ENCODE measurements around the gene KRT31. TPM values are rescaled to one million over a fixed set of nuclear protein-coding genes. Genes with fewer than 3 reads are reported as not detected.

The KRT31 gene
- total and polyA plus RNA-seq, 2 donors (not counting 1 experiment from before 2014, with no cell fraction given): not detected

DNA sequence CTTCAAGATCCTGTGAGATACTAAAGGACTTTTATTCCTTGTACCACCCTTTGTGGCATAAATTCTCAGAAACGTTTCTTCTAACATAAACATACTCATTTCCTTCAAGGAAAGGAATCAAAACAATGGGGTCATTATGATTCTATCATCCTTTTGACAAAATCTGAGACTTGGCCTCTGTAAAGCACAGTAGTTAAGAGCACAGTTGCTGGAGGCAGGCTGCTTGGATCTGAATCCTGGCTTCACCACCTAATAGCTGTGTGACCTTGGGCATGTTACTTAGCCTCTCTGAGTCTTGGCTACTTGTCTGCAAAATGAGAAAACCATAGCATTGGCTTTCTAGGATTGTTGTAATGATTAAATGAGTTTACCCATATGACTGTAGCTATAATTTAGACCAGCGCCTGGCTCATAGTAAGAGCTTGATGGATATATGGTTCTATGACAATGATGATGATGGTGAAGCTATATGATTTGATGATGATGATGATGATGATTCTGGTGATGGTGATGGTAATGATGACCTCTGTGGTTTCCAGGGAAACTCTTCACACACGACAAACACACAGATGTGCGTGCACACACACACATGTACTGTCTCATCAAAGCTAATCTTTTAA, 6.1 kb upstream of the KRT31 start:
- TF ChIP-seq, protein P1, sequence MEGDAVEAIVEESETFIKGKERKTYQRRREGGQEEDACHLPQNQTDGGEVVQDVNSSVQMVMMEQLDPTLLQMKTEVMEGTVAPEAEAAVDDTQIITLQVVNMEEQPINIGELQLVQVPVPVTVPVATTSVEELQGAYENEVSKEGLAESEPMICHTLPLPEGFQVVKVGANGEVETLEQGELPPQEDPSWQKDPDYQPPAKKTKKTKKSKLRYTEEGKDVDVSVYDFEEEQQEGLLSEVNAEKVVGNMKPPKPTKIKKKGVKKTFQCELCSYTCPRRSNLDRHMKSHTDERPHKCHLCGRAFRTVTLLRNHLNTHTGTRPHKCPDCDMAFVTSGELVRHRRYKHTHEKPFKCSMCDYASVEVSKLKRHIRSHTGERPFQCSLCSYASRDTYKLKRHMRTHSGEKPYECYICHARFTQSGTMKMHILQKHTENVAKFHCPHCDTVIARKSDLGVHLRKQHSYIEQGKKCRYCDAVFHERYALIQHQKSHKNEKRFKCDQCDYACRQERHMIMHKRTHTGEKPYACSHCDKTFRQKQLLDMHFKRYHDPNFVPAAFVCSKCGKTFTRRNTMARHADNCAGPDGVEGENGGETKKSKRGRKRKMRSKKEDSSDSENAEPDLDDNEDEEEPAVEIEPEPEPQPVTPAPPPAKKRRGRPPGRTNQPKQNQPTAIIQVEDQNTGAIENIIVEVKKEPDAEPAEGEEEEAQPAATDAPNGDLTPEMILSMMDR (IDR thresholded peaks at IDR 0.05): no peak
- Histone ChIP-seq H3K9ac (ENCODE audit: low read length) (no peak overlapping the region), H2AFZ (ENCODE audit: insufficient read depth, low read depth, low read length, poor library complexity, severe bottlenecking) (no peak overlapping the region), H3K9me3 (ENCODE audit: control extremely low read depth in 1 of 3, control insufficient read depth in 2 of 3, insufficient read depth in 1 of 3, low read length in 2 of 3) (no peaks in the 10 kb centered on the region), H3K4me1 (ENCODE audit: control insufficient read depth in 2 of 2, insufficient read depth in 2 of 2, low read length in 2 of 2) (no peaks in the 10 kb centered on the region), H3K27me3 (replicated peaks in 1 of 4; ENCODE audit: control extremely low read depth in 1 of 4, control insufficient read depth in 3 of 4, insufficient read depth in 4 of 4, low read length in 3 of 4) (peaks cover 0 to 11% (median 1%) of the 10 kb centered on the region in 4 experiments), H3K4me2 (replicated peaks; ENCODE audit: low read depth, low read length, poor library complexity, severe bottlenecking) (no peak overlapping the region), H4K20me1 (ENCODE audit: control insufficient read depth, insufficient read depth, low read length, poor library complexity, severe bottlenecking) (no peaks in the 10 kb centered on the region), H3K4me3 (ENCODE audit: control extremely low read depth in 1 of 5, extremely low read depth in 1 of 5, insufficient read depth in 1 of 5, low read depth in 2 of 5, low read length in 4 of 5) (no peak overlapping the region), H3K79me2 (ENCODE audit: control insufficient read depth, insufficient read depth, low read length) (no peaks in the 10 kb centered on the region), H3K36me3 (replicated peaks in 1 of 2; ENCODE audit: control extremely low read depth in 1 of 2, control insufficient read depth in 1 of 2, extremely low read depth in 1 of 2, insufficient read depth in 2 of 2, low read length in 1 of 2) (no peaks in the 10 kb centered on the region), H3K27ac (ENCODE audit: low read length in 2 of 2) (no peak overlapping the region)
- ATAC-seq (ENCODE audit: low read depth): no peak
- POLR2A ChIA-PET: no interaction called here
- Mint-ChIP-seq H3K4me3 (no peak overlapping the region), H3K4me1 (no peaks in the 10 kb centered on the region), H3K27me3 (peaks cover 38% of the 10 kb centered on the region), H3K9me3 (ENCODE audit: insufficient read depth) (no peaks in the 10 kb centered on the region), H3K27ac (no peak overlapping the region)
- WGBS (ENCODE audit: insufficient coverage): 100% methylated on average over 1 of the region's 4 CpGs
- no peak for DNase-seq
- intact Hi-C loops (cut with micrococcal nuclease): no loop called here
- CTCF ChIA-PET: no interaction called here

DNA sequence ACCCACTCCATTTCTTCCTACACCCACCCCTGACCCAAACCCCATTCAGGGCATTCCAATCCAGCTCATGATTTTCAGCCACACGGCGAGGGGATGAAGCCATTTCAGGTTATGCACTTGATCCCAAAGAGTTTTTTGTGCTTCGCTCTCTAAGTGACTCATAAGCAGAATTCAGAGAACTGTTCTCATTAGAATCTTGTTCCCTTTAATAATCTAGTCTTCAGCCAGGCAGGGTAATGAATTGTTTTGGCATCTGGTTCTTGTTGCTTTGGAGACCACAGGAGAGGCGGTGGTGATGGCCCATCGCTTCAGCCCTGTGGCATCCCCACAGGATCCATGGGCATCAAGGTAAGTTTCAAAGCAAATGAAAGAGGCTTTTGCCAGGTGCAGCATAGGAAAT, 4.8 kb upstream of the KRT31 start:
- no peaks in the 10 kb centered on the region for H3K4me1 ChIP-seq (ENCODE audit: control insufficient read depth in 2 of 2, insufficient read depth in 2 of 2, low read length in 2 of 2)
- intact Hi-C loops (cut with micrococcal nuclease): no loop called here
- H3K36me3 ChIP-seq (replicated peaks in 1 of 2; ENCODE audit: control extremely low read depth in 1 of 2, control insufficient read depth in 1 of 2, extremely low read depth in 1 of 2, insufficient read depth in 2 of 2, low read length in 1 of 2): no peaks in the 10 kb centered on the region
- ChIA-PET POLR2A (no interaction called here), CTCF (no interaction called here)
- H3K9me3 ChIP-seq (ENCODE audit: control extremely low read depth in 1 of 3, control insufficient read depth in 2 of 3, insufficient read depth in 1 of 3, low read length in 2 of 3): no peaks in the 10 kb centered on the region
- 93% methylated on average over 3 of the region's 5 CpGs for WGBS (ENCODE audit: insufficient coverage)
- no peak overlapping the region for H3K4me3 Mint-ChIP-seq
- H3K4me3 ChIP-seq (ENCODE audit: control extremely low read depth in 1 of 5, extremely low read depth in 1 of 5, insufficient read depth in 1 of 5, low read depth in 2 of 5, low read length in 4 of 5): no peak overlapping the region
- peaks cover 0 to 11% (median 1%) of the 10 kb centered on the region in 4 experiments for H3K27me3 ChIP-seq (replicated peaks in 1 of 4; ENCODE audit: control extremely low read depth in 1 of 4, control insufficient read depth in 3 of 4, insufficient read depth in 4 of 4, low read length in 3 of 4)
- H3K4me1 Mint-ChIP-seq: no peaks in the 10 kb centered on the region
- H2AFZ ChIP-seq (ENCODE audit: insufficient read depth, low read depth, low read length, poor library complexity, severe bottlenecking): no peak overlapping the region
- H3K27ac ChIP-seq (ENCODE audit: low read length in 2 of 2): no peak overlapping the region
- TF ChIP-seq, protein P1 (IDR thresholded peaks at IDR 0.05): no peak
- no peak for TF ChIP-seq EZH2 (IDR thresholded peaks at IDR 0.05; ENCODE audit: borderline replicate concordance, insufficient read depth, low read depth, low read length, poor library complexity, severe bottlenecking)
- H3K9ac ChIP-seq (ENCODE audit: low read length): no peak overlapping the region
- no peaks in the 10 kb centered on the region for H3K9me3 Mint-ChIP-seq (ENCODE audit: insufficient read depth)
- DNase-seq: no peak
- peaks cover 45% of the 10 kb centered on the region for H3K27me3 Mint-ChIP-seq
- no peaks in the 10 kb centered on the region for H3K79me2 ChIP-seq (ENCODE audit: control insufficient read depth, insufficient read depth, low read length)
- ATAC-seq (ENCODE audit: low read depth): no peak
- no peak overlapping the region for H3K4me2 ChIP-seq (replicated peaks; ENCODE audit: low read depth, low read length, poor library complexity, severe bottlenecking)
- no peaks in the 10 kb centered on the region for H4K20me1 ChIP-seq (ENCODE audit: control insufficient read depth, insufficient read depth, low read length, poor library complexity, severe bottlenecking)
- peak overlapping the region; percentile 10 for H3K27ac Mint-ChIP-seq

Measured in B cell (primary cell).